HG03442 (cell line): ENCODE data around the gene NF1.
"Not testable (repeated sequence)": the region's sequence is repeated elsewhere in the genome, so short reads cannot be mapped to it uniquely, and the experiment has no call there.

Experiments used
- ATAC-seq: cut with Tn5 transposase; IDR thresholded peaks from one replicate; pipeline ENCODE4 v1.9.1; 2021; ENCODE audit warnings: mild to moderate bottlenecking, moderate library complexity; ENCODE audit not compliant: unreplicated experiment

The NF1 gene

GRCh38 chr17:31251105-31251969 lies 156.6 kb downstream of the NF1 start:
- no peak for ATAC-seq

GRCh38 chr17:31251970-31252328 lies 157.2 kb downstream of the NF1 start:
- ATAC-seq, result no peak

DNA sequence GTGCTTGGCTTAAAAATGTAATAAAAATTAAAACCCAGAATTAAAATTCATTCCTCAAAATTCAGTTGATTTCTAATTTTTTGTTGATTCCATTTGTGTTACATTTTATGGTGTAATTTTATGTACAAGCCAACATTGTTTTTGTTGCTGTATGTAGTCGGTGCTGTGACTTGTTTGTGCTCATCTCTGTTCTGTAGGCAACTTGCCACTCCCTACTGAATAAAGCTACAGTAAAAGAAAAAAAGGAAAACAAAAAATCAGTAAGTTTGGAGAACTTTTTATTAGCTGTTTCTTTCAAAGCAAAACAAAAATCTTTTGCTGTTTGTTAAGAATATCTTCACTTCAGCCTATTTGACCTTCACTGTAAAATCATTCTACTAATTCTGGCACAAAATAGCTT lies 158.0 kb downstream of the NF1 start:
- ATAC-seq, result no peak

- ATAC-seq, result no peak
These were observed 159.9 kb downstream of the NF1 start for GRCh38 chr17:31254654-31255053.

DNA sequence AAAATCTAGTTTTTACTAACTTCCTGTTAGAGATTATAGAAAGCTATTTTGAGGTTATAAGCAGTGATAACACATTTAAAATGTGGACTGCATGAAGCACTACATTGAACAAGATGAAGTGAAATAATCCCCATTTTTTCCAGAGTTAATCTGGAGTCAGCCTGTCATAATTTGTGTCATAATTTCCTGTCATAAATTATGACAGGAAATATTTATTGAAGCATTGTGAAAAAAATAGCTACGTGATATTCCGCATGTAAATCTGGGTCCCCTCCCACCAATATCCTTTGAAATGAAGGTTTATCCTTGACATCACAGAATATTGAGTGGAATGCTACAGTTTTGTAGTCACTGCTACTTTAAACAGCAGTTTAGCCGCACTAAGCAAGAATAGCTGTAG lies 162.2 kb downstream of the NF1 start:
- ATAC-seq, result no peak

- no peak for ATAC-seq
These were observed 165.4 kb downstream of the NF1 start for GRCh38 chr17:31260151-31260550.

DNA sequence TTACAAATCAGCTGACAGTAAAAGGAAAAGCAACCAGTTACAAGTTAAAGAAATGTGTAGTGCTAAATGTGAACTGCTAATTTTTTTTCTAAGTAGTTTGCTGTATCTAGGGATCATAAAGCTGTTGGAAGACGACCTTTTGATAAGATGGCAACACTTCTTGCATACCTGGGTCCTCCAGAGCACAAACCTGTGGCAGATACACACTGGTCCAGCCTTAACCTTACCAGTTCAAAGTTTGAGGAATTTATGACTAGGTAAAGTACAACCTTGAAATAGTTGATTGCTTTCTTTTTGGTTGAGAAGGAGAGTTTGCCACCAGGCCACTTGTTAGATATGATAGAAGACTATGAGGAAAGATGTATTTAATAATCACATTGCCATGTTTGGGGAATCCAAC lies 166.8 kb downstream of the NF1 start:
- no peak for ATAC-seq

DNA sequence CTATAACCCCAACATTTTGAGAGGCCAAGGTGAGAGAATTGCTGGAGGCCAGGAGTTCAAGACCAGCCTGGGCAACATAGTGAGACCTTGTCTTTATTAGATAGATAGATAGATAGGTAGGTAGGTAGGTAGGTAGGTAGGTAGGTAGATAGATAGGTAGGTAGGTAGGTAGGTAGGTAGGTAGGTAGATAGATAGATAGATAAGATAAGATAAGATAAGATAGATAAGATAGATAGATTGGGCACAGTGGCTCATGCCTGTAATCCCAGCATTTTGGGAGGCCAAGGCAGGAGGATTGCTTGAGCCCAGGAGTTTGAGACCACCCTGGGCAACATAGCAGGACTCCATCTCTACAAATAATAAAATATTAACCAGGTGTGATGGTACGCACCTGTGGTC lies 168.1 kb downstream of the NF1 start:
- not testable (repeated sequence) for ATAC-seq

- ATAC-seq, result no peak
These were observed 171.3 kb downstream of the NF1 start for GRCh38 chr17:31266042-31266441.

DNA sequence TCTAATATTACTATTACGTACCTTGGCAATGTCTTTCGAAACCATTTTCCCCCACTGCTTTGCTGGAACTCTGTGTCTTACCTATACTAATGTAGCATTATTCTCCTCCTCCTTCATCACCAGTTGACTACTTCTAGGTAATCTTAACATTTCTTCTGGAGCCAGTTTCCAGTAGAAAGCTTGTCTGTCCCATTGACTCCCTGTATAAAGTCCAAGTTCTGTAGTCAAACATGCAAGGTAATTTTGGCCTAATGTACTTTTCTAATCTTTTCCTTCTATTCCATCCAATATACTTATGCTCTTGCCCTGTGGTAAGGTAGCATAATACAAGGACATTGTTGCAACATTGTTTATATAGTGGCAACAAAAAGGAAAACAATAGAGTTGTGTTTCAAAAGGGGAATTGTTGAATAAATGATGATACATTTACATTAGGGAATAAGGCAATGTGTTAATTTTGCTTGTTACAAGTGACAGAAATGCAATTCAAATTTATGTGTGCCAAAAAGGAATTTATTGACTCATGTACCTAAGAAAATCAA lies 174.3 kb downstream of the NF1 start:
- ATAC-seq, result no peak

- no peak for ATAC-seq
These were observed 174.8 kb downstream of the NF1 start for GRCh38 chr17:31269578-31269983.

DNA sequence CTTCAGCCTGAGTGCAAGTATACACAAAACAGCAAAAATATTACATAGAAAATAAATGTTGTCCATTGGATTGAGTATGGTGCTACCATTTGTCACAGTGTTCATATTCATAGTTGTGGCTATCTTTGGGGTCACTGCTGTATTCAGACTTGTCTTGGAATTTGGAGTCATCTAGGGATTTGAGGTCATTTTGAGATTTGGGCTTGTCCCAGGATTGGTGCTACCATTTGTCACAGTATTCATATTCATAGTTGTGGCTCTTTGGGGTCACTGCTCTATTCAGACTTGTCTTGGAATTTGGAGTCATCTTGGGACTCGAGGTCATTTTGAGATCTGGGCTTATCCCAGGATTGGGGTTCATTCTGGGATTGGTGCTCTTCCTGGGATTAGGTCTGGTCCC lies 177.5 kb downstream of the NF1 start:
- no peak for ATAC-seq

DNA sequence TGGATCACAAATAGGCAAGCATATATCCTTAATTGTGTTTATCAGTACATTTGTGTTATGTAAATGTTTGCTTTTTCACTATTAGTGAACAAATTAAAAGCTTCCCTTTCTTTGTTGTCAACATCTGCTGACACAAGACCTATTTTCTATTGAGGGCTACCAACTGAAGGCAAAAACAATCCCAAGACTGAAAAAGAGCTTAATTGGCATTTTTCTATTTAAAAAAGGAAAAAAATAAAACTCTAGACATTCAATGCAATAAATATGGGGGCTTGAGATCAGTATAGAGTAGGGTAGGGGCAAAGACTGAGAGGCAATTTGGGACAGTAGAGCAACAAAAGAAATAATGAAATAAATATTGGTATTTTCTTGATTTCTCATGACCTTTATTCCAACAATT lies 178.0 kb downstream of the NF1 start:
- no peak for ATAC-seq

DNA sequence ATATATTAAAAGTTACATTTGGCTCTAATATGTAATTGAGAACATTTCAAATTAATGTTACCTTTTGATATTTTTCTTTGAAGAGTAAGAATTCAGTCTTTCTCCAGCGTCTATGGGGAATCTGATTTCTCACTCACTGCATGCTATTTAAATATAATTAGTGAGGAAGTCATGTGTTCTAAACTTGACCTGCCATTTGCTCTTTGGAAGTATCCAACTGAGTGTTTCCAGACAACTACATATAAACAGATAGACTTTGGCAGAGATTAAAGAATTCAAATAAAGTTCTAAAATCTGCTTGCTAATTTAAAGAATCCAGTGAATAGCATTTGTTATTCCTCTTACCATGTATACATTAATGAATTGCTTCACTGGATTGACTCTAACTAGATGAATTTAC lies 178.7 kb downstream of the NF1 start:
- no peak for ATAC-seq

GRCh38 chr17:31274252-31274651 lies 179.5 kb downstream of the NF1 start:
- ATAC-seq, result no peak

GRCh38 chr17:31275116-31275515 lies 180.3 kb downstream of the NF1 start:
- ATAC-seq, result no peak

GRCh38 chr17:31279401-31279800 lies 184.6 kb downstream of the NF1 start:
- ATAC-seq, result no peak

DNA sequence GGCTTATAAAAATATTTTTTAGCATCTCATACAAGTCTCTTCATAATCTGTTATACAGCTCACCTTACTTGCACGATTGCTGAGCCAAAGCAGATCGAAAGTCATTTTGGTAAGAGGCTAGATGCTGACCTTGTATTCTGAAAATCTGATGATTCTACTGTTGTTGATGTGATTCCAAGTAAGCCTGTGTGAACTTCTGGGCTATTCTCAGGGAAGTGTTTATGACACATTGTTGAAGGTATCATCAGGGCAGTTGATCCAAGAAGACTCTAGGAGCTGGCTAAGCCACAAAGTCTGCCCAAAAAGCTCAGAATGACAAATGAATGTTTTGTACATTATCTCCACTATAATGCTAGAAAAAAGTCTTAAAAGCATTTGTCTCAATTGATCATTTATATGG lies 186.3 kb downstream of the NF1 start:
- no peak for ATAC-seq

DNA sequence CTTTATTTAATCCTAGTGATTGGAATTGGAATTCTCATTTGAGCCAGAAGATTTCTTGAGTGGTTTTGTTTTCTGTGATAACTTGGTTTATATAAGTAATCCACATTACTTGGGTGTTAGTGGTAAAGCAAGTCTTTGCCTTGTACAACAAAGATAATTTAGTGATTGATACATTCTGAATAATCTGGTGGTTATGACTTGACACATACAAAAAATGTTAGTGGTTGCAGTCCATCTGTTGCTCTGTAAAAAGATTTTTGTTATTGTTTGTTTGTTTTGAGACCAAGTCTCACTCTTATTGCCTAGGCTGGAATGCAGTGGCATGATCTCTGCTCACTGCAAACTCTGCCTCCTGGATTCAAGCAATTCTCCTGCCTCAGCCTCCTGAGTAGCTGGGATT lies 189.1 kb downstream of the NF1 start:
- no peak for ATAC-seq

- ATAC-seq, result no peak
These were observed 191.8 kb downstream of the NF1 start for GRCh38 chr17:31286587-31286986.

DNA sequence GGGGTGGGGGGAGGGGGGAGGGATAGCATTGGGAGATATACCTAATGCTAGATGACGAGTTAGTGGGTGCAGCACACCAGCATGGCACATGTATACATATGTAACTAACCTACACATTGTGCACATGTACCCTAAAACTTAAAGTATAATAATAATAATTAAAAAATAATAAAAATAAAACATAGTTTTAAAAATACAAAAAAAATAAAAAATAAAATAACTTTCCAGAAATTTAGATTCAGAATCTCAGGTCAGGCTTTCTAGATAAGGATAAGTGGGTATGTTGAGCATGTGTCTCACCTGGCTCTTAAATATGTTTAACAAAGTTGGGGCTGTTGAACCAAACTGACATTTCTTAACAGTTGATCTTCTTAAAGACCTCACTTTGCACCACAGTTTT lies 193.2 kb downstream of the NF1 start:
- not testable (repeated sequence) for ATAC-seq

- ATAC-seq, result no peak
These were observed 195.0 kb downstream of the NF1 start for GRCh38 chr17:31289790-31290189.

GRCh38 chr17:31291820-31292219 lies 197.0 kb downstream of the NF1 start:
- ATAC-seq, result no peak
